Measurements from ENCODE around the gene MMP17. TPM values are rescaled to one million over a fixed set of nuclear protein-coding genes. Genes with fewer than 3 reads are reported as not detected.

MMP17 gene
- total RNA-seq, 1 experiment from 2014 or later = 12.6 TPM

DNA sequence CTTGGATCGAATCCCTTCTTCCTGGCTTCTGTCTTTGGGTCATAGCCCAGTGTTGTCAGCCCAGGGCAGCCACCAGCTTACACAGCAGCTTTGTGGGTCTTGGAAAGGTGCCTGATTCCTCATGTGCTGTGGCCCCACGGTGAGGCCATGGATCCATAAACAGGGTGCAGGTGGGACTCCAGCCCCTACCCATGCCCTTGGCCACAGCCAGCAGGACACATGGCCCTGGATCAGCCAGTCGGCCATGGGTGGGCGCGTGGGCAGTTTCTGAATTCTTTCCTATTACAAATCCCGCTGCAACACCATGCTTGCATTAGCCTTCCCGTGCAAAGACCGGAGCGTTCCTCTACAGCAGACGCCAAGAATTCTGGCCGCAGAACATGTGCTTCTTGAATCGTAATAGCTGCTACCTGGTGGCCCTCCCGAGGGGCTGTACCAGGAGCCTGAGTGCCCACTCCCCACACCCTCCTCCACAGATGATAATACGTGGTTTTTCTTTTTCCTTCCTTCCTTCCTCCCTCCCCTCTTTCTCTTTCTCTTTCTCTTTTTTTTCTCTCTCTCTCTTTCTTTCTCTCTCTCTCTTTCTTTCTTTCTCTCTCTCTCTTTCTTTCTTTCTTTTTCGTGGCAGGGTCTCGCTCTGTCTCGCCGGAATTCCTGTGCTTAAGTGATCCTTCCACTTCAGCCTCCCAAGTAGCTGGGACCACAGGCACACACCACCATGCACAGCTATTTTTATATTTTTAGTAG is 2.9 kb upstream of the MMP17 start:
- Histone ChIP-seq H3K27ac (ENCODE audit: low read depth, low read length, poor library complexity, severe bottlenecking) (no peak overlapping the region), H3K36me3 (ENCODE audit: insufficient read depth, low read length, poor library complexity, severe bottlenecking) (no peaks in the 10 kb centered on the region), H3K4me3 (ENCODE audit: low read depth, low read length, poor library complexity, severe bottlenecking) (no peak overlapping the region), H3K9me3 (ENCODE audit: low read depth, low read length, poor library complexity, severe bottlenecking) (no peaks in the 10 kb centered on the region), H3K4me1 (ENCODE audit: insufficient read depth, low read length, poor library complexity, severe bottlenecking) (peaks cover 13% of the 10 kb centered on the region), H3K27me3 (replicated peaks; ENCODE audit: insufficient read depth, low read depth, low read length, poor library complexity) (no peaks in the 10 kb centered on the region)
- no peak for TF ChIP-seq EZH2 (IDR thresholded peaks at IDR 0.05; ENCODE audit: borderline replicate concordance, low read depth, low read length, poor library complexity, severe bottlenecking)
- TF ChIP-seq, protein P1, sequence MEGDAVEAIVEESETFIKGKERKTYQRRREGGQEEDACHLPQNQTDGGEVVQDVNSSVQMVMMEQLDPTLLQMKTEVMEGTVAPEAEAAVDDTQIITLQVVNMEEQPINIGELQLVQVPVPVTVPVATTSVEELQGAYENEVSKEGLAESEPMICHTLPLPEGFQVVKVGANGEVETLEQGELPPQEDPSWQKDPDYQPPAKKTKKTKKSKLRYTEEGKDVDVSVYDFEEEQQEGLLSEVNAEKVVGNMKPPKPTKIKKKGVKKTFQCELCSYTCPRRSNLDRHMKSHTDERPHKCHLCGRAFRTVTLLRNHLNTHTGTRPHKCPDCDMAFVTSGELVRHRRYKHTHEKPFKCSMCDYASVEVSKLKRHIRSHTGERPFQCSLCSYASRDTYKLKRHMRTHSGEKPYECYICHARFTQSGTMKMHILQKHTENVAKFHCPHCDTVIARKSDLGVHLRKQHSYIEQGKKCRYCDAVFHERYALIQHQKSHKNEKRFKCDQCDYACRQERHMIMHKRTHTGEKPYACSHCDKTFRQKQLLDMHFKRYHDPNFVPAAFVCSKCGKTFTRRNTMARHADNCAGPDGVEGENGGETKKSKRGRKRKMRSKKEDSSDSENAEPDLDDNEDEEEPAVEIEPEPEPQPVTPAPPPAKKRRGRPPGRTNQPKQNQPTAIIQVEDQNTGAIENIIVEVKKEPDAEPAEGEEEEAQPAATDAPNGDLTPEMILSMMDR (conservative IDR thresholded peaks at IDR 0.05; ENCODE audit: low read depth, low read length) = no peak
- intact Hi-C loops (cut with micrococcal nuclease; ENCODE audit: unreplicated experiment) = no loop called here
- ChIA-PET CTCF (no interaction called here), POLR2A (ENCODE audit: low non-redundant PET) (no interaction called here)
- no TSS peak for BruUV-seq (replicated peaks)
- no peak for DNase-seq (ENCODE audit: low spot score)

DNA sequence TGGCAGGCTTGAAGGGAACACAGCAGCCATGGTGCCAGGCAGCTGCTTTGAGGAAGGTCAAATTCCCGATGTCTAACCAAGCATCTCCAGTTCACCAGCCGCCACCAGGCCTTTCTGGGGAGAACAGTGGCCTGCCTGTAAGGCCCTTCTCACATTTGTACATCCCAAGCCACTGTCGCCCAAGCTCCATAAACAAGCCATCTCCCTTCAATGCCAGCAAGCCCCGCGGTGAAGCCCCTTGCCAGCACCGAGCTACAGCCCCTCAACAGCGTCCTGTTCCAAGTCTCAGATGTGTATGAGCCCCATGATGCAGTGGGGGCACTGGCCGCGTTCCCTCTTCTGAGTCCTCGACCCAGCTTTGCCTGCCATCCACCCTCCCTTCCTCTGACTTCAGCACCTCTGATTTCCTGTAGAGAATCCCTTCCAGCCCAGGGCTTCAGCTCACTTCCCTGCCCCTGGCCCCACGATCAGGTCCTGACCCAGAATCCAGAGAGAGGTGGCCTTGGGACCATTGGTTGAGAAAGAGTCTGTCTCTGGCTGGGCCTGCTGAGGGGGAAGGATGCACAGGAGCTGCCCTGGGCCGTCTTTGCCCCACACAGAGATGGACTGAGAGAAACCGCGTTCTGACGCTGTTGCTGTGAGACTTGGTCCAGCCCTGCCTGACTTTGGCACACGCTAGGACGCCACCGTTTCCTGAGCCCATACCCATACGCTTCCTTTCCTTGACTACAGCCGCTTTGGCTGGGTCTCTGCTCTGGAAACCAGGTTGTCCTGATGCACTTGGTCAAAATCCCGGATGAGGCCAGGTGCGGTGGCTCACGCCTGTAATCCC is 1.9 kb upstream of the MMP17 start:
- H3K27ac ChIP-seq (ENCODE audit: low read depth, low read length, poor library complexity, severe bottlenecking) = no peak overlapping the region
- intact Hi-C loops (cut with micrococcal nuclease; ENCODE audit: unreplicated experiment) = no loop called here
- no peaks in the 10 kb centered on the region for H3K27me3 ChIP-seq (replicated peaks; ENCODE audit: insufficient read depth, low read depth, low read length, poor library complexity)
- POLR2A ChIA-PET (ENCODE audit: low non-redundant PET) = no interaction called here
- no peak overlapping the region for H3K4me3 ChIP-seq (ENCODE audit: low read depth, low read length, poor library complexity, severe bottlenecking)
- TF ChIP-seq, protein P1 (conservative IDR thresholded peaks at IDR 0.05; ENCODE audit: low read depth, low read length) = no peak
- no peak for TF ChIP-seq EZH2 (IDR thresholded peaks at IDR 0.05; ENCODE audit: borderline replicate concordance, low read depth, low read length, poor library complexity, severe bottlenecking)
- peaks cover 13% of the 10 kb centered on the region for H3K4me1 ChIP-seq (ENCODE audit: insufficient read depth, low read length, poor library complexity, severe bottlenecking)
- DNase-seq (ENCODE audit: low spot score) = no peak
- CTCF ChIA-PET = no interaction called here
- no peaks in the 10 kb centered on the region for H3K9me3 ChIP-seq (ENCODE audit: low read depth, low read length, poor library complexity, severe bottlenecking)
- BruUV-seq (replicated peaks) = no TSS peak
- H3K36me3 ChIP-seq (ENCODE audit: insufficient read depth, low read length, poor library complexity, severe bottlenecking) = no peaks in the 10 kb centered on the region

DNA sequence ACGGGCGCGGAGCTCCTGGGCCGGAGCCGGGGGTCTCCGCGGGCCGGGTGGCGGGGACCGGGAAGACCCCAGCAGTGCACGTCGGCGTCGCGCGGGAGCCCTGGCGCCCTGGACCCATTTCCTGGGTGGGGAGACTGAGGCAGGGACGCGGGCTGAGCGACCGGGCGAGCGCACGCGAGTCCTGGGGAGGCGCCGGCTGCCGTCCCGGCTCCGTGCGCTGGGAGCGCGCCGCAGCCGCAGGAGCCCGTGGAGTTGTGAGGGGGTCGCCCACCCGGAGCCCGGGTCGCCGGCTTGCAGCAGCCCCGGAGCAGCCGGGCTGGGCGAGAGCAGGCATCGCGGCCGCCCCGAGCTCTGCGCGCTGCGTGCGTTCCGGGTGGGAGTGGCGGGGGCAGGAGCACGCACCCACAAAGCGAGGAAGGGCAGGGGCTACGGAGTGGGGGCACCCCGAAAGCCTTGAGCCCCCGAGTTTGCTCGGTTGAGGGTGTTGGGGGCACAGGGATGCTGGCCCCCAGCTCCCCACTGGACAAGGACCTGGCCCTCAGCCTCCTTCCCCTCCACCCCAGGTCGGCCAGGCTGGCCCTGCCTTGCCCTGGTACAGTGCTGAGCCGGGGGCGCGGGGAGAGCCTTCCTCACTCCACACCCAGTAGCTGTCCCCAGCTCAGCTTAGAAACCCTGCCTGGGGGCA is 620 bp downstream of the MMP17 start:
- DNase-seq (ENCODE audit: low spot score) = peak; percentile 40
- intact Hi-C loops (cut with micrococcal nuclease; ENCODE audit: unreplicated experiment) = no loop called here
- no peaks in the 10 kb centered on the region for H3K27me3 ChIP-seq (replicated peaks; ENCODE audit: insufficient read depth, low read depth, low read length, poor library complexity)
- H3K4me1 ChIP-seq (ENCODE audit: insufficient read depth, low read length, poor library complexity, severe bottlenecking) = peaks cover 28% of the 10 kb centered on the region
- no peak overlapping the region for H3K27ac ChIP-seq (ENCODE audit: low read depth, low read length, poor library complexity, severe bottlenecking)
- ChIA-PET CTCF (no interaction called here), POLR2A (ENCODE audit: low non-redundant PET) (no interaction called here)
- H3K4me3 ChIP-seq (ENCODE audit: low read depth, low read length, poor library complexity, severe bottlenecking) = peak overlapping the region; percentile 54
- no peaks in the 10 kb centered on the region for H3K9me3 ChIP-seq (ENCODE audit: low read depth, low read length, poor library complexity, severe bottlenecking)
- H3K36me3 ChIP-seq (ENCODE audit: insufficient read depth, low read length, poor library complexity, severe bottlenecking) = no peaks in the 10 kb centered on the region
- no peak for TF ChIP-seq EZH2 (IDR thresholded peaks at IDR 0.05; ENCODE audit: borderline replicate concordance, low read depth, low read length, poor library complexity, severe bottlenecking)
- TF ChIP-seq, protein P1 (conservative IDR thresholded peaks at IDR 0.05; ENCODE audit: low read depth, low read length) = no peak
- no TSS peak for BruUV-seq (replicated peaks)
